22Rv1 (cell line): Measurements from ENCODE around the gene TTC31.
A peak's percentile ranks its signal among the peaks of the same experiment; 100 is the strongest.

Experiments
- H3K27ac ChIP-seq: fragments of 450-650 bp; 2 replicates; pipeline ENCODE4 v1.5.1; 2017
- CTCF ChIP-seq: fragments of 450-650 bp; IDR thresholded peaks from 2 replicates; pipeline ENCODE4 v1.5.1; 2017; ENCODE audit warnings: mild to moderate bottlenecking
- ZFX ChIP-seq: fragments of 450-650 bp; IDR thresholded peaks from 2 replicates; pipeline ENCODE4 v1.6.1; 2017; ENCODE audit warnings: antibody characterized with exemption, borderline replicate concordance

Gene TTC31

GRCh38 chr2:74471332-74472065 is 11.4 kb upstream of the TTC31 start:
- H3K27ac ChIP-seq, result peak overlapping the region; percentile 99
- no peak for TF ChIP-seq CTCF
- no peak for TF ChIP-seq ZFX

- TF ChIP-seq CTCF (no peak), ZFX (no peak)
- H3K27ac ChIP-seq, result peak within 1 kb of the TSS; percentile 99
These were observed 10.6 kb upstream of the TTC31 start, which contains the start of gene MRPL53 for GRCh38 chr2:74472086-74472944. Gene MRPL53 (minus strand): TSS chr2:74472680. CDS start chr2:74472660, 20 bp downstream.

- TF ChIP-seq CTCF (no peak), ZFX (no peak)
- peak overlapping the region; percentile 99 for H3K27ac ChIP-seq
These were observed 10.0 kb upstream of the TTC31 start for GRCh38 chr2:74472945-74473258.

GRCh38 chr2:74474481-74474880 is 8.4 kb upstream of the TTC31 start:
- TF ChIP-seq ZFX (no peak), CTCF (no peak)
- no peak overlapping the region for H3K27ac ChIP-seq

- TF ChIP-seq CTCF (peak; percentile 29), ZFX (no peak)
- no peak overlapping the region for H3K27ac ChIP-seq
These were observed 8.0 kb upstream of the TTC31 start for GRCh38 chr2:74474899-74475298.

GRCh38 chr2:74481431-74481830 is 1.4 kb upstream of the TTC31 start:
- TF ChIP-seq ZFX, result no peak
- TF ChIP-seq CTCF, result no peak
- H3K27ac ChIP-seq, result peak overlapping the region; percentile 84
